ENCODE measurements around the gene CRTC1.

Gene CRTC1

GRCh38 chr19:18737954-18738351 lies 54.5 kb downstream of the CRTC1 start:
- no peaks in the 10 kb centered on the region for H3K27me3 ChIP-seq (ENCODE audit: control insufficient read depth, low read length)
- H3K36me3 ChIP-seq (ENCODE audit: control insufficient read depth, low read length) = no peaks in the 10 kb centered on the region
- H3K4me2 ChIP-seq (ENCODE audit: low read length) = no peak overlapping the region
- no peaks in the 10 kb centered on the region for H3K4me1 ChIP-seq (ENCODE audit: control insufficient read depth, low read length)
- H3K79me2 ChIP-seq (ENCODE audit: control insufficient read depth, low read length) = no peaks in the 10 kb centered on the region
- no peaks in the 10 kb centered on the region for H3F3A ChIP-seq (ENCODE audit: control insufficient read depth, insufficient read depth)
- no peak for TF ChIP-seq EZH2phosphoT487 (IDR thresholded peaks at IDR 0.05; ENCODE audit: borderline replicate concordance, low read length)
- TF ChIP-seq, protein P1, sequence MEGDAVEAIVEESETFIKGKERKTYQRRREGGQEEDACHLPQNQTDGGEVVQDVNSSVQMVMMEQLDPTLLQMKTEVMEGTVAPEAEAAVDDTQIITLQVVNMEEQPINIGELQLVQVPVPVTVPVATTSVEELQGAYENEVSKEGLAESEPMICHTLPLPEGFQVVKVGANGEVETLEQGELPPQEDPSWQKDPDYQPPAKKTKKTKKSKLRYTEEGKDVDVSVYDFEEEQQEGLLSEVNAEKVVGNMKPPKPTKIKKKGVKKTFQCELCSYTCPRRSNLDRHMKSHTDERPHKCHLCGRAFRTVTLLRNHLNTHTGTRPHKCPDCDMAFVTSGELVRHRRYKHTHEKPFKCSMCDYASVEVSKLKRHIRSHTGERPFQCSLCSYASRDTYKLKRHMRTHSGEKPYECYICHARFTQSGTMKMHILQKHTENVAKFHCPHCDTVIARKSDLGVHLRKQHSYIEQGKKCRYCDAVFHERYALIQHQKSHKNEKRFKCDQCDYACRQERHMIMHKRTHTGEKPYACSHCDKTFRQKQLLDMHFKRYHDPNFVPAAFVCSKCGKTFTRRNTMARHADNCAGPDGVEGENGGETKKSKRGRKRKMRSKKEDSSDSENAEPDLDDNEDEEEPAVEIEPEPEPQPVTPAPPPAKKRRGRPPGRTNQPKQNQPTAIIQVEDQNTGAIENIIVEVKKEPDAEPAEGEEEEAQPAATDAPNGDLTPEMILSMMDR (IDR thresholded peaks at IDR 0.05; ENCODE audit: low read depth, low read length, poor library complexity, severe bottlenecking) = no peak
- no peaks in the 10 kb centered on the region for H3K9me2 ChIP-seq (replicated peaks; ENCODE audit: control insufficient read depth, low read length)
- no peaks in the 10 kb centered on the region for H3K9me3 ChIP-seq (ENCODE audit: control insufficient read depth, insufficient read depth, low read length)
- 0 out of 2 replicates have a peak, but pooled peaks cover 4% of the 10 kb centered on the region for H4K20me1 ChIP-seq (ENCODE audit: control insufficient read depth, insufficient read depth, low read depth, low read length)
- no peak overlapping the region for H3K4me3 ChIP-seq (ENCODE audit: low read length)
- no peak overlapping the region for H3K27ac ChIP-seq (ENCODE audit: low read depth, low read length)

DNA sequence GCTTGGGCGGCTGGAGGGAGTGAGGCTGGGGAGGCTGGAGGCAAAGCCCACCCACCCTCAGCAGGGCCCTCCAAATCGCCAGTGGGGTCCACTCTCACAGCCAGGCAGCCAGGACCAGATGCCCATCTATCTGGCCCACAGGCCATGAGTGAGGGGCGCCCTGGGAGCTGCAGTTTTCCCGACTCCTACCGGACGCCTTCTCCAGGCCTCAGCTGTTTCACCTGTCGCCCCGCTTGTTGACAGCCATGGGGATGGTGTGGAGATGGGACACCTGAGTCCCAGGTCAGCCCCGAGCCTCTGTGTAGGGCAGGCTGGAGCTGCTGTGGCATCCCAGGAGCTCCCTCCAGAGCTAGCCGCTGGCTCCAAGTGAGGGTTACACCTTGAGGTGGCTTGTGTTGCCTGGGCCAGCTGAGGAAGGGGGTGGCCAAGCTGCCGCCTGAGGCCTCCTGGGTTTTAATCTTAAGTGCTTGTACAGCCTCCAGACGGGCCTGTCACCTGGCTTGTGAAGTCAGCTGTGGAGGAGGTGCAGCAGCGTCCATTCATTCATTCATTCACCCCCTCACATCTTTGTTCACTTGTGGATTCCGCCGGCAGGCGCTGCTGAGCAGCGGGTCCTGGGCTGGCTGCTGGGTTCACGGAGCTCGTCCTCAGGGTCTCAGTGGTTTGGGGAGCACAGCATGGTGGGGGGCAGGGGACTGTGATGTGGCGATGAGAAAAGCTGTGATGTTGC lies 55.6 kb downstream of the CRTC1 start:
- no peaks in the 10 kb centered on the region for H3K27me3 ChIP-seq (ENCODE audit: control insufficient read depth, low read length)
- TF ChIP-seq EZH2phosphoT487 (IDR thresholded peaks at IDR 0.05; ENCODE audit: borderline replicate concordance, low read length) = no peak
- TF ChIP-seq, protein P1 (IDR thresholded peaks at IDR 0.05; ENCODE audit: low read depth, low read length, poor library complexity, severe bottlenecking) = no peak
- no peaks in the 10 kb centered on the region for H3K36me3 ChIP-seq (ENCODE audit: control insufficient read depth, low read length)
- no peak overlapping the region for H3K4me3 ChIP-seq (ENCODE audit: low read length)
- no peaks in the 10 kb centered on the region for H3K9me3 ChIP-seq (ENCODE audit: control insufficient read depth, insufficient read depth, low read length)
- no peak overlapping the region for H3K4me2 ChIP-seq (ENCODE audit: low read length)
- no peaks in the 10 kb centered on the region for H3K79me2 ChIP-seq (ENCODE audit: control insufficient read depth, low read length)
- H3K27ac ChIP-seq (ENCODE audit: low read depth, low read length) = no peak overlapping the region
- H3K4me1 ChIP-seq (ENCODE audit: control insufficient read depth, low read length) = no peaks in the 10 kb centered on the region
- no peaks in the 10 kb centered on the region for H3F3A ChIP-seq (ENCODE audit: control insufficient read depth, insufficient read depth)
- H4K20me1 ChIP-seq (ENCODE audit: control insufficient read depth, insufficient read depth, low read depth, low read length) = 0 out of 2 replicates have a peak, but pooled peaks cover 4% of the 10 kb centered on the region
- no peaks in the 10 kb centered on the region for H3K9me2 ChIP-seq (replicated peaks; ENCODE audit: control insufficient read depth, low read length)

DNA sequence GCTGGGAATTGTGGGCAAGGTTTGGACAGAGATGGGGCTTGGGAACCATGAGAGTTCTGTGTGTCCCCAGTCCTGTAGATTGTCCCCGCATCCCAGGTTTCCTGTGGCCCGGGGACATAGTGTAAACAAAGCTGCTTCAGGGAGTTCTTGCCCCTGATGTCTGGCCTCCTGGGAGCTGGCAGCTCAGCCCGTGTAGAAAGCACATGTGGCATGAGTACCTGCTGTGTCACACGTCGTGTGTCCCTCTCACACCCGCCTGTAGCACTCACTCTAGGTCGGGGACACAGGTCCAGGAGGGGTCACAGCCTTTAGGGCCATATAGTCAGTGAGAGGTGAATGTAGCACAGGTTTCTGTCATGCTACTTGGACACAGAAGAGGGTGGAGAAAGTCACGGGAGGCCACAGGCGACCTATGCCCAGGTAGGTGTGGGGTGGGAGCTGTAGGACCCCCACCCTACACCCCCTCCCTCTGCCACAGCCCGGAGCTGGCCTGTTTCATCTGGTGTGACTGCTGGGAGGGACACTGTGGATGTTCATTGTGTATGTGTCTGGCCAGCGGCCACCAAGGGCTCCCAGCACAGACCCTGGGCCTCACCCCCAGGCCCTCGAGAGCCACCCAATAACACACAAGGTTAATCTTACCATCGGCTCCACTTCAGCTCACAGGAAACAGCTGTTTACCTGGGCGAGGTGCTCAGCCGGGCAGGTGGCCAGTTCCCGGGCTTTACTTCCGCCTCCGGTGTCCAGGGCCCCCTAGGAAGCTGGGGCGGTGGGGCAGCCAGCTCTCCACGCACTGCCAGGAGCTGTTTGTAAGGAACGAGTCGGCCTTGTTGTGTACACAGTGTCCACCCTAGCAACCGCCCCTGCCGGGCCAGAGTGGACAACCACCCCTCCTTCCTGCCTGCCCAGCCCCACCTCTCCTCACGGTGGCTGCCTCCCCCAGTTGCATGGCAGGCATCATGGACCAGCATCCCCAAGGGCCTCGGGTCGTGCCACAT lies 57.9 kb downstream of the CRTC1 start:
- H3K9me3 ChIP-seq (ENCODE audit: control insufficient read depth, insufficient read depth, low read length) = no peaks in the 10 kb centered on the region
- H3K27ac ChIP-seq (ENCODE audit: low read depth, low read length) = no peak overlapping the region
- no peak overlapping the region for H3K4me2 ChIP-seq (ENCODE audit: low read length)
- H3K79me2 ChIP-seq (ENCODE audit: control insufficient read depth, low read length) = no peaks in the 10 kb centered on the region
- TF ChIP-seq, protein P1 (IDR thresholded peaks at IDR 0.05; ENCODE audit: low read depth, low read length, poor library complexity, severe bottlenecking) = no peak
- TF ChIP-seq EZH2phosphoT487 (IDR thresholded peaks at IDR 0.05; ENCODE audit: borderline replicate concordance, low read length) = no peak
- no peak overlapping the region for H3K4me3 ChIP-seq (ENCODE audit: low read length)
- no peaks in the 10 kb centered on the region for H3K9me2 ChIP-seq (replicated peaks; ENCODE audit: control insufficient read depth, low read length)
- H3F3A ChIP-seq (ENCODE audit: control insufficient read depth, insufficient read depth) = no peaks in the 10 kb centered on the region
- no peaks in the 10 kb centered on the region for H3K36me3 ChIP-seq (ENCODE audit: control insufficient read depth, low read length)
- no peaks in the 10 kb centered on the region for H4K20me1 ChIP-seq (ENCODE audit: control insufficient read depth, insufficient read depth, low read depth, low read length)
- H3K4me1 ChIP-seq (ENCODE audit: control insufficient read depth, low read length) = no peaks in the 10 kb centered on the region
- H3K27me3 ChIP-seq (ENCODE audit: control insufficient read depth, low read length) = no peaks in the 10 kb centered on the region

All from DOHH2 (cell line).